Stimulated activated CD4-positive, alpha-beta T cell treated with anti-CD3 and anti-CD28 coated beads, Interleukin-12 subunit alpha, Interleukin-12 subunit beta, amount 100 ng/mL, for 48 hours (primary cell): ENCODE measurements around the gene CFB.
"Not testable (repeated sequence)": the region's sequence is repeated elsewhere in the genome, so short reads cannot be mapped to it uniquely, and the experiment has no call there.

ENCODE experiments used
- DNase-seq, 3 donors: peaks; one replicate each; pipeline ENCODE4 v3.0.0-alpha.2; 2020; ENCODE audit warnings: low read depth in 2 of 3, low spot score in 1 of 3

Gene CFB

GRCh38 chr6:31945507-31946369, at the start of gene CFB:
Gene CFB, plus strand, starts transcription at chr6:31946095. Its CDS starts 127 bp downstream, at chr6:31946222.
- no peak for DNase-seq

- DNase-seq: no peak
These were observed 49.4 kb upstream of the CFB start for GRCh38 chr6:31896493-31896855.

GRCh38 chr6:31896856-31897611, 48.9 kb upstream of the CFB start:
- peak in 1 of 3 donors; percentile 14 for DNase-seq

GRCh38 chr6:31897612-31898382, 48.1 kb upstream of the CFB start, which contains the start of gene EHMT2:
Gene EHMT2, minus strand, starts transcription at chr6:31897698. Its CDS starts 21 bp downstream, at chr6:31897677.
- peak; percentile 68 to 84 (median 72) for DNase-seq

- no peak for DNase-seq
These were observed 47.4 kb upstream of the CFB start for GRCh38 chr6:31898383-31899011.

- DNase-seq: no peak
These were observed 46.7 kb upstream of the CFB start for GRCh38 chr6:31899215-31899614.

GRCh38 chr6:31899882-31900722, 45.8 kb upstream of the CFB start:
- DNase-seq: no peak

GRCh38 chr6:31900917-31901414, 44.9 kb upstream of the CFB start:
- DNase-seq: no peak

- peak; percentile 33 to 47 (median 37) for DNase-seq
These were observed 44.4 kb upstream of the CFB start for GRCh38 chr6:31901415-31901952.

GRCh38 chr6:31901953-31902643, 43.8 kb upstream of the CFB start, which contains the start of gene ZBTB12:
Gene ZBTB12, minus strand, starts transcription at chr6:31902086. Its CDS starts 781 bp downstream, at chr6:31901305.
- peak; percentile 67 to 81 (median 74) for DNase-seq

- DNase-seq: no peak
These were observed 41.9 kb upstream of the CFB start for GRCh38 chr6:31903957-31904356.

GRCh38 chr6:31905041-31905440, 40.9 kb upstream of the CFB start:
- DNase-seq: no peak

GRCh38 chr6:31906122-31906521, 39.8 kb upstream of the CFB start:
- DNase-seq: no peak

GRCh38 chr6:31906727-31907126, 39.2 kb upstream of the CFB start:
- not testable (repeated sequence) for DNase-seq

- no peak for DNase-seq
These were observed 38.6 kb upstream of the CFB start for GRCh38 chr6:31907158-31907813.

- not testable (repeated sequence) for DNase-seq
These were observed 37.6 kb upstream of the CFB start for GRCh38 chr6:31908255-31908654.

GRCh38 chr6:31908791-31909190, 37.1 kb upstream of the CFB start:
- DNase-seq: no peak

GRCh38 chr6:31909298-31909697, 36.6 kb upstream of the CFB start:
- not testable (repeated sequence) for DNase-seq
